Cardiac fibroblast (primary cell): ENCODE measurements around the gene ZBTB45.

Source experiments
- DNase-seq, 2 donors: peaks; one replicate each; pipeline versions ENCODE4 v3.0.0 to v3.0.0-alpha.2; 2010; ENCODE audit warnings: low read depth in 2 of 2
- H3K4me3 ChIP-seq, 2 donors: replicated peaks in 1 of 2; 1 replicate in 1 of 2; 2 replicates in 1 of 2; pipeline ENCODE4 v1.5.1; 2011; ENCODE audit warnings: low read depth in 2 of 2, low read length in 2 of 2, mild to moderate bottlenecking in 2 of 2, moderate library complexity in 1 of 2
- TF ChIP-seq, protein P1 (sequence below): IDR thresholded peaks from one replicate; pipeline ENCODE4 v1.5.1; 2011; ENCODE audit warnings: low read depth, mild to moderate bottlenecking, low read length, inconsistent platforms

Gene ZBTB45

GRCh38 chr19:58553799-58554493 is 34.3 kb upstream of the ZBTB45 start:
- no peak for DNase-seq
- H3K4me3 ChIP-seq: peak overlapping the region; percentile 80 to 86
- TF ChIP-seq, protein P1, sequence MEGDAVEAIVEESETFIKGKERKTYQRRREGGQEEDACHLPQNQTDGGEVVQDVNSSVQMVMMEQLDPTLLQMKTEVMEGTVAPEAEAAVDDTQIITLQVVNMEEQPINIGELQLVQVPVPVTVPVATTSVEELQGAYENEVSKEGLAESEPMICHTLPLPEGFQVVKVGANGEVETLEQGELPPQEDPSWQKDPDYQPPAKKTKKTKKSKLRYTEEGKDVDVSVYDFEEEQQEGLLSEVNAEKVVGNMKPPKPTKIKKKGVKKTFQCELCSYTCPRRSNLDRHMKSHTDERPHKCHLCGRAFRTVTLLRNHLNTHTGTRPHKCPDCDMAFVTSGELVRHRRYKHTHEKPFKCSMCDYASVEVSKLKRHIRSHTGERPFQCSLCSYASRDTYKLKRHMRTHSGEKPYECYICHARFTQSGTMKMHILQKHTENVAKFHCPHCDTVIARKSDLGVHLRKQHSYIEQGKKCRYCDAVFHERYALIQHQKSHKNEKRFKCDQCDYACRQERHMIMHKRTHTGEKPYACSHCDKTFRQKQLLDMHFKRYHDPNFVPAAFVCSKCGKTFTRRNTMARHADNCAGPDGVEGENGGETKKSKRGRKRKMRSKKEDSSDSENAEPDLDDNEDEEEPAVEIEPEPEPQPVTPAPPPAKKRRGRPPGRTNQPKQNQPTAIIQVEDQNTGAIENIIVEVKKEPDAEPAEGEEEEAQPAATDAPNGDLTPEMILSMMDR: no peak

- H3K4me3 ChIP-seq: no peak overlapping the region
- TF ChIP-seq, protein P1: no peak
Observed at GRCh38 chr19:58552655-58553054, 33.0 kb upstream of the ZBTB45 start.

GRCh38 chr19:58551577-58552471 is 32.2 kb upstream of the ZBTB45 start:
- DNase-seq: no peak
- TF ChIP-seq, protein P1: no peak
- no peak overlapping the region for H3K4me3 ChIP-seq

More at GRCh38 chr19:58552655-58553054, 33.0 kb upstream of the ZBTB45 start:
- DNase-seq: no peak

GRCh38 chr19:58551123-58551497 is 31.5 kb upstream of the ZBTB45 start:
- no peak overlapping the region for H3K4me3 ChIP-seq
- TF ChIP-seq, protein P1: no peak
- DNase-seq: no peak

DNA sequence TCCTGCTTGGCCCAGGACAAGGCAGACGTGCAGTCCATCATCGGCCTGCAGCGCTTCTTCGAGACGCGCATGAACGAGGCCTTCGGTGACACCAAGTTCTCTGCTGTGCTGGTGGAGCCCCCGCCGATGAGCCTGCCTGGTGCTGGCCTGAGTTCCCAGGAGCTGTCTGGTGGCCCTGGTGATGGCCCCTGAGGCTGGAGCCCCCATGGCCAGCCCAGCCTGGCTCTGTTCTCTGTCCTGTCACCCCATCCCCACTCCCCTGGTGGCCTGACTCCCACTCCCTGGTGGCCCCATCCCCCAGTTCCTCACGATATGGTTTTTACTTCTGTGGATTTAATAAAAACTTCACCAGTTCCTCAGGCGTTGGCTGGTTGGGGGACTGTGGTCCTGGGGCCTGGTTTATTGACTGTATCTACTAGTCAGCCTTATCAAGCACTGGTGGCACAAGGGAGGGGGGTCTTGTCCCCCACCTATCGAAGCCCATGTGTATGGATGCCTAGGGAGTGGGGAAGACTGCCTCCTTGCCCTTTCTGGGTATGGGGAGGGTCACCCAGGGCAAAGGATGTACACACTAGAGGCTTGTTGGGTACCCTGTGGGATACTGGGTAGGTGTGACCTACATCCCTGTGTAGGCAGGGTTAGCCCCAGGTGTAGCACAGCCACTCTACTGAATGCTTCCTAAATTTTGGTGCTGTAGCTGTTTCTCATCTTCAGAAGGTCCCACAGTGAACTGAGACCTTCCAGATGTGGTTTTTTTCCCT is 30.9 kb upstream of the ZBTB45 start:
- TF ChIP-seq, protein P1: no peak
- H3K4me3 ChIP-seq: no peak overlapping the region
- no peak for DNase-seq

DNA sequence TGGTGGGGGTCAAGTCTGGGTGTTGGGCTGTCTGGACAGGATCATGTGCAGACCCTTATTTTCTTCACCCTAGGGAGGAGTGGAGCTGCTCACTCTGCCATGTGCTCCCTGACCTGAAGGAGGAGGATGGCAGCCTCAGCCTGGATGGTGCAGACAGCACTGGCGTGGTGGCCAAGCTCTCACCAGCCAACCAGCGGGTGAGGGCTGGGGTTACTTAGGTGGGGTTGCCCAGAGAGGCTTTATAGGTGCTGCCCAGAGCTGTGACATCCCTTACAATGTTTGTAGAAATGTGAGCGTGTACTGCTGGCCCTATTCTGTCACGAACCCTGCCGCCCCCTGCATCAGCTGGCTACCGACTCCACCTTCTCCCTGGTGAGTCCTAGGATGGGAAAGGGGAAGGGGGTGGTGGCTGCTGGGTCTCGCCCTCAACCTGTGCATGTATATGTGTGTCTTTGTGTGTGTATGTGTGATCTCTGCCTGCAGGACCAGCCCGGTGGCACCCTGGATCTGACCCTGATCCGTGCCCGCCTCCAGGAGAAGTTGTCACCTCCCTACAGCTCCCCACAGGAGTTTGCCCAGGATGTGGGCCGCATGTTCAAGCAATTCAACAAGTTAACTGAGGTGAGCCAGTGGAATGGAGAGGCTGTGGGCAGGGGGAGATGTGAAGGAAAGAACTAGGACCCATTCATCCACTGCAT is 30.2 kb upstream of the ZBTB45 start:
- H3K4me3 ChIP-seq: no peak overlapping the region
- TF ChIP-seq, protein P1: no peak
- DNase-seq: no peak
